GM12873 (cell line): ENCODE data around the gene GAS6.

Experiments
- CTCF ChIP-seq: IDR thresholded peaks from 2 replicates; pipeline ENCODE4 v1.5.1; 2012; ENCODE audit warnings: low read depth, mild to moderate bottlenecking, moderate library complexity, low read length, control low read depth; ENCODE audit not compliant: insufficient read depth; ENCODE audit errors: missing control alignments

GAS6 gene

GRCh38 chr13:113897966-113898365 lies 34.1 kb upstream of the GAS6 start:
- TF ChIP-seq CTCF = no peak

- no peak for TF ChIP-seq CTCF
Observed at GRCh38 chr13:113897161-113897560, 33.3 kb upstream of the GAS6 start.

- TF ChIP-seq CTCF = no peak
Observed at GRCh38 chr13:113895436-113895835, 31.6 kb upstream of the GAS6 start.

- no peak for TF ChIP-seq CTCF
Observed at GRCh38 chr13:113890774-113891480, 27.1 kb upstream of the GAS6 start.

- TF ChIP-seq CTCF = no peak
Observed at GRCh38 chr13:113889467-113889866, 25.6 kb upstream of the GAS6 start.

GRCh38 chr13:113888701-113889330 lies 24.9 kb upstream of the GAS6 start:
- no peak for TF ChIP-seq CTCF

GRCh38 chr13:113887700-113888201 lies 23.9 kb upstream of the GAS6 start:
- no peak for TF ChIP-seq CTCF
